NT2/D1 (cell line): ENCODE measurements around the gene ALLC.

Source experiments
- SUZ12 ChIP-seq: IDR thresholded peaks from 2 replicates; pipeline ENCODE4 v1.6.1; 2011; ENCODE audit not compliant: insufficient read length, insufficient read depth; ENCODE audit errors: extremely low read depth
- ZNF274 ChIP-seq: IDR thresholded peaks from 2 replicates; pipeline ENCODE4 v1.6.1; 2011; ENCODE audit warnings: mild to moderate bottlenecking, low read depth, low read length

- TF ChIP-seq ZNF274: no peak
- TF ChIP-seq SUZ12: no peak
Measured at GRCh38 chr2:3739313-3739712, 81.3 kb downstream of the ALLC start.
